ENCODE measurements around the gene LARGE1. TPM values are rescaled to one million over a fixed set of nuclear protein-coding genes. Genes with fewer than 3 reads are reported as not detected.

Gene LARGE1
- total and polyA plus RNA-seq, 9 of the 15 experiments (the other 6 are each of a cell fraction or from before 2014, with no cell fraction given), result 0.01 to 0.66 (median 0.14) TPM; not detected in 2

DNA sequence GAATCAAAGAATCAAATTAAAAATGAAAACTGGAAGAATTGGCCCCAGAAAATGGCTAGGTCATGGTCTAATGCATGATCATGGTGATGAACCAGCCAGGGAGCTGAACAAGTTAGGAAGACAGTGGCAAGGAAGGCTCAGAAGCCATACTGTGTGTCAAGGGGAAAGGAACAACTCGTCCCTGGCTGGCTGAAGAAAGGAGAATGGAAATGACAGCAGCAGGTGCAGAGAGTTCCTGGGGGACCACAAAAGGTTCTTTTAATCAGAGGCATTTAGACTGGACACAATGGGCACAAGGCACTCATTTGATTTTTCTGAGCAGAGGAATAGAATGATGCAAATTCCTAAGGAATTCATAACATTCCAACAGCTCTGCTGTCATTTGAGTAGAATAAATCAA lies 209.9 kb downstream of the LARGE1 start:
- Histone ChIP-seq H3K4me3 (no peak overlapping the region), H4K20me1 (replicated peaks; ENCODE audit: control insufficient read depth, insufficient read depth, low read length) (no peaks in the 10 kb centered on the region), H2AFZ (ENCODE audit: low read depth, low read length) (no peak overlapping the region), H3K79me2 (ENCODE audit: control insufficient read depth, insufficient read depth, low read length) (no peaks in the 10 kb centered on the region), H3K9me3 (replicated peaks; ENCODE audit: control insufficient read depth, insufficient read depth, low read depth, low read length) (no peaks in the 10 kb centered on the region), H3K27ac (ENCODE audit: extremely low read depth, low read depth, low read length) (no peak overlapping the region), H3K27me3 (ENCODE audit: control insufficient read depth in 2 of 2, insufficient read depth in 2 of 2, low read length in 2 of 2) (no peaks in the 10 kb centered on the region), H3K9ac (ENCODE audit: insufficient read depth in 1 of 2, low read depth in 2 of 2, low read length in 2 of 2) (no peak overlapping the region), H3K9me1 (ENCODE audit: control insufficient read depth, insufficient read depth, low read length) (no peaks in the 10 kb centered on the region), H3K4me1 (replicated peaks in 1 of 2; ENCODE audit: control insufficient read depth in 2 of 2, insufficient read depth in 2 of 2, low read length in 2 of 2) (no peaks in the 10 kb centered on the region), H3K36me3 (ENCODE audit: control insufficient read depth, insufficient read depth, low read length) (no peaks in the 10 kb centered on the region), H3K4me2 (ENCODE audit: insufficient read depth, low read length) (no peak overlapping the region)
- TF ChIP-seq GTF2A2 (tag; IDR thresholded peaks at IDR 0.05) (no peak), ZNF75A (CRISPR knock-in tag; IDR thresholded peaks at IDR 0.05) (no peak), FOXP1 (CRISPR knock-in tag; IDR thresholded peaks at IDR 0.05) (no peak), CSDE1 (IDR thresholded peaks at IDR 0.05) (no peak), PURB (CRISPR knock-in tag; IDR thresholded peaks at IDR 0.05; ENCODE audit: low read depth) (no peak), ZNF124 (CRISPR knock-in tag; IDR thresholded peaks at IDR 0.05) (no peak), E2F3 (CRISPR knock-in tag; IDR thresholded peaks at IDR 0.05) (no peak), FOXJ2 (tag; IDR thresholded peaks at IDR 0.05) (no peak), TCF3 (CRISPR knock-in tag; IDR thresholded peaks at IDR 0.05) (no peak), NFIX (CRISPR knock-in tag; IDR thresholded peaks at IDR 0.05; ENCODE audit: low read depth) (no peak), FOXK1 (CRISPR knock-in tag; IDR thresholded peaks at IDR 0.05; ENCODE audit: borderline replicate concordance) (no peak), FOXA1 (IDR thresholded peaks at IDR 0.05; ENCODE audit: borderline replicate concordance) (no peak), SMARCE1 (IDR thresholded peaks at IDR 0.05) (no peak), RFX7 (CRISPR knock-in tag; IDR thresholded peaks at IDR 0.05) (no peak)
- TF ChIP-seq, protein P1, sequence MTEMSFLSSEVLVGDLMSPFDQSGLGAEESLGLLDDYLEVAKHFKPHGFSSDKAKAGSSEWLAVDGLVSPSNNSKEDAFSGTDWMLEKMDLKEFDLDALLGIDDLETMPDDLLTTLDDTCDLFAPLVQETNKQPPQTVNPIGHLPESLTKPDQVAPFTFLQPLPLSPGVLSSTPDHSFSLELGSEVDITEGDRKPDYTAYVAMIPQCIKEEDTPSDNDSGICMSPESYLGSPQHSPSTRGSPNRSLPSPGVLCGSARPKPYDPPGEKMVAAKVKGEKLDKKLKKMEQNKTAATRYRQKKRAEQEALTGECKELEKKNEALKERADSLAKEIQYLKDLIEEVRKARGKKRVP (CRISPR knock-in tag; IDR thresholded peaks at IDR 0.05), result no peak
- TF ChIP-seq, protein P2, sequence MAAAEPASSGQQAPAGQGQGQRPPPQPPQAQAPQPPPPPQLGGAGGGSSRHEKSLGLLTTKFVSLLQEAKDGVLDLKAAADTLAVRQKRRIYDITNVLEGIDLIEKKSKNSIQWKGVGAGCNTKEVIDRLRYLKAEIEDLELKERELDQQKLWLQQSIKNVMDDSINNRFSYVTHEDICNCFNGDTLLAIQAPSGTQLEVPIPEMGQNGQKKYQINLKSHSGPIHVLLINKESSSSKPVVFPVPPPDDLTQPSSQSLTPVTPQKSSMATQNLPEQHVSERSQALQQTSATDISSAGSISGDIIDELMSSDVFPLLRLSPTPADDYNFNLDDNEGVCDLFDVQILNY (CRISPR knock-in tag; IDR thresholded peaks at IDR 0.05), result no peak
- ATAC-seq (no peak), FAIRE-seq (no peak), DNase-seq (ENCODE audit: extremely low read depth in 1 of 4, low spot score in 3 of 4) (no peak)
- ChIA-PET CTCF (ENCODE audit: low intra/inter-chr PET ratio) (no interaction called here), POLR2A (no interaction called here)
- in situ Hi-C loops (cut with MboI) (no loop called here), intact Hi-C loops (cut with micrococcal nuclease) (no loop called here)
- WGBS (ENCODE audit: insufficient coverage, low coverage, missing lambda C conversion rate), result 0% methylated on average over 1 of the region's 1 CpG
- BruUV-seq (replicated peaks), result no TSS peak

Data from K562 (cell line).